OCI-LY7 (cell line): ENCODE results near the gene LEPROT.

Source experiments
- CTCF ChIP-seq: fragments of 200-600 bp; sonication (generic); conservative IDR thresholded peaks from 2 replicates; pipeline ENCODE4 v1.5.1; 2014; ENCODE audit warnings: mild to moderate bottlenecking, antibody characterized with exemption, low read length, moderate library complexity, mixed read lengths
- EZH2phosphoT487 ChIP-seq: fragments of 200-600 bp; sonication (generic); IDR thresholded peaks from 2 replicates; pipeline ENCODE4 v1.6.1; 2018; ENCODE audit warnings: low read depth, borderline replicate concordance, mild to moderate bottlenecking, mixed run types, antibody characterized with exemption, low read length, moderate library complexity, mixed read lengths

- TF ChIP-seq EZH2phosphoT487 (no peak), CTCF (no peak)
Measured at GRCh38 chr1:65457868-65458267, 37.4 kb downstream of the LEPROT start.
